Esophagus muscularis mucosa (tissue), 4 donors: ENCODE measurements around the gene CIRBP. TPM values are rescaled to one million over a fixed set of nuclear protein-coding genes. Genes with fewer than 3 reads are reported as not detected.

Experiments used
- DNase-seq: peaks from one replicate; pipeline ENCODE4 v3.0.0-alpha.2; 2017; ENCODE audit errors: extremely low spot score
- H3K27ac ChIP-seq, 4 donors: fragments of 200-600 bp; sonication (generic); replicated peaks in 1 of 4; 1 replicate in 3 of 4; 2 replicates in 1 of 4; pipeline ENCODE4 v1.5.1; 2016 to 2019; ENCODE audit warnings: mild to moderate bottlenecking in 1 of 4
- H3K27me3 ChIP-seq, 4 donors: fragments of 200-600 bp; sonication (generic); one replicate each; pipeline versions ENCODE4 v1.5.1 to v1.6.0; 2016 to 2019
- H3K36me3 ChIP-seq, 4 donors: fragments of 200-600 bp; sonication (generic); one replicate each; pipeline ENCODE4 v1.5.1; 2016 to 2019
- H3K4me1 ChIP-seq, 4 donors: fragments of 200-600 bp; sonication (generic); one replicate each; pipeline ENCODE4 v1.5.1; 2016 to 2019
- H3K4me3 ChIP-seq, 4 donors: fragments of 200-600 bp; sonication (generic); 1 replicate in 2 of 4; 2 replicates in 2 of 4; pipeline ENCODE4 v1.5.1; 2016 to 2019; ENCODE audit warnings: mild to moderate bottlenecking in 4 of 4, moderate library complexity in 1 of 4
- H3K9me3 ChIP-seq, 4 donors: fragments of 200-600 bp; sonication (generic); 1 replicate in 3 of 4; 2 replicates in 1 of 4; pipeline ENCODE4 v1.5.1; 2016 to 2019
- CTCF ChIP-seq, 3 experiments: fragments of 200-600 bp in 2 of 3; fragments of 450-650 bp in 1 of 3; sonication (generic) in 2 of 3; IDR thresholded peaks; one replicate each; pipeline ENCODE4 v1.5.1; 2017 to 2019; ENCODE audit warnings: antibody characterized with exemption in 3 of 3, mild to moderate bottlenecking in 2 of 3, moderate library complexity in 1 of 3
- EP300 ChIP-seq: sonication (generic); formaldehyde crosslinking; IDR thresholded peaks from one replicate; pipeline ENCODE4 v1.6.1; 2017; ENCODE audit warnings: antibody characterized with exemption
- POLR2A ChIP-seq: fragments of 450-650 bp; IDR thresholded peaks from one replicate; pipeline ENCODE4 v1.6.1; 2017; ENCODE audit warnings: antibody characterized with exemption, moderate library complexity, mild to moderate bottlenecking, low read depth
- POLR2AphosphoS5 ChIP-seq, 2 donors: sonication (generic); formaldehyde crosslinking; IDR thresholded peaks; one replicate each; pipeline ENCODE4 v1.6.1; 2017; ENCODE audit warnings: antibody characterized with exemption in 2 of 2
- WGBS: methylation state at CpG from one replicate; pipeline ENCODE4 v1.1.5; 2018; 5-methylcytosine and 5-hydroxymethylcytosine counted together
- intact Hi-C: fragments of 100-400 bp; cut with DNase I; formaldehyde crosslinking; loops from one replicate; pipeline ENCODE4 v1.15.1; 2023
- total RNA-seq, 4 donors: library from RNA; depleted of rRNA; stranded (reverse); fragments of >200 nt; gene quantifications; one replicate each; pipeline versions ENCODE4 v1.1.0 to v1.2.1, GENCODE V29; 2016

CIRBP gene
- total RNA-seq, 4 donors from 2014 or later, result 236 to 601 (median 429) TPM

GRCh38 chr19:1231729-1232637 lies 37.1 kb upstream of the CIRBP start:
- no peak for TF ChIP-seq EP300
- no peak for TF ChIP-seq POLR2AphosphoS5 (IDR thresholded peaks at IDR 0.05)
- TF ChIP-seq POLR2A, result no peak
- no peak for TF ChIP-seq CTCF (IDR thresholded peaks at IDR 0.05)
- DNase-seq, result no peak
- intact Hi-C loops, result no loop called here
- peaks cover 12 to 21% (median 14%) of the 10 kb centered on the region in 4 donors for H3K36me3 ChIP-seq
- no peak overlapping the region for H3K4me3 ChIP-seq
- peak overlapping the region; percentile 35 to 46 (median 40) for H3K27ac ChIP-seq
- WGBS, result 75% methylated on average over 8 of the region's 15 CpGs
- H3K27me3 ChIP-seq, result peaks cover 0 to 9% (median under 1%) of the 10 kb centered on the region in 4 donors
- peaks cover 18 to 34% (median 29%) of the 10 kb centered on the region in 4 donors for H3K4me1 ChIP-seq
- no peaks in the 10 kb centered on the region for H3K9me3 ChIP-seq

GRCh38 chr19:1232652-1233072 lies 36.5 kb upstream of the CIRBP start:
- intact Hi-C loops, result no loop called here
- Histone ChIP-seq H3K27me3 (peaks cover 0 to 14% (median 2%) of the 10 kb centered on the region in 4 donors), H3K36me3 (peaks cover 6 to 14% (median 7%) of the 10 kb centered on the region in 4 donors), H3K9me3 (no peaks in the 10 kb centered on the region), H3K4me1 (peaks cover 23 to 41% (median 35%) of the 10 kb centered on the region in 4 donors), H3K27ac (peak overlapping the region; percentile 35 to 46 (median 40)), H3K4me3 (no peak overlapping the region)
- TF ChIP-seq CTCF (IDR thresholded peaks at IDR 0.05), result no peak
- TF ChIP-seq POLR2AphosphoS5 (IDR thresholded peaks at IDR 0.05), result no peak
- TF ChIP-seq POLR2A, result no peak
- no peak for TF ChIP-seq EP300
- DNase-seq, result no peak
- WGBS, result 10% methylated on average over 9 of the region's 15 CpGs

- Histone ChIP-seq H3K4me1 (peaks cover 25 to 44% (median 38%) of the 10 kb centered on the region in 4 donors), H3K4me3 (no peak overlapping the region), H3K36me3 (peaks cover 1 to 9% (median 2%) of the 10 kb centered on the region in 4 donors), H3K27ac (peak overlapping the region in 3 of 4 donors; percentile 35 to 46 (median 40)), H3K9me3 (no peaks in the 10 kb centered on the region), H3K27me3 (peaks cover 0 to 14% (median 2%) of the 10 kb centered on the region in 4 donors)
- 92% methylated on average over 16 of the region's 24 CpGs for WGBS
- DNase-seq, result no peak
- intact Hi-C loops, result no loop called here
- TF ChIP-seq EP300, result no peak
- no peak for TF ChIP-seq CTCF (IDR thresholded peaks at IDR 0.05)
- TF ChIP-seq POLR2AphosphoS5 (IDR thresholded peaks at IDR 0.05), result no peak
- no peak for TF ChIP-seq POLR2A
Measured at GRCh38 chr19:1233115-1233667, 35.9 kb upstream of the CIRBP start.

- peaks cover 31 to 54% (median 44%) of the 10 kb centered on the region in 4 donors for H3K4me1 ChIP-seq
- intact Hi-C loops, result no loop called here
- H3K4me3 ChIP-seq, result no peak overlapping the region
- TF ChIP-seq EP300 (no peak), POLR2A (no peak), CTCF (IDR thresholded peaks at IDR 0.05) (no peak), POLR2AphosphoS5 (IDR thresholded peaks at IDR 0.05) (no peak)
- H3K9me3 ChIP-seq, result no peaks in the 10 kb centered on the region
- peaks cover 0 to 3% (median 0%) of the 10 kb centered on the region in 4 donors for H3K36me3 ChIP-seq
- no peak overlapping the region for H3K27ac ChIP-seq
- H3K27me3 ChIP-seq, result peaks cover 0 to 14% (median 2%) of the 10 kb centered on the region in 4 donors
- DNase-seq, result no peak
- WGBS, result 98% methylated on average over 17 of the region's 45 CpGs
Measured at GRCh38 chr19:1234051-1234954, 34.8 kb upstream of the CIRBP start.
